SU-DHL-6 (cell line): ENCODE data around the gene DEDD2.

Experiments
- EZH2phosphoT487 ChIP-seq: fragments of 200-600 bp; sonication (generic), shearing (Covaris generic); conservative IDR thresholded peaks from 2 replicates; pipeline ENCODE4 v1.6.1; 2018; ENCODE audit warnings: mild to moderate bottlenecking, antibody characterized with exemption, low read length, moderate library complexity, mixed read lengths
- TF ChIP-seq, protein P1 (sequence below): fragments of 200-600 bp; sonication (generic); IDR thresholded peaks from one replicate; pipeline ENCODE4 v1.5.1; 2017; ENCODE audit warnings: antibody characterized with exemption, mild to moderate bottlenecking, low read length, moderate library complexity; ENCODE audit not compliant: insufficient read depth, poor library complexity, severe bottlenecking

DNA sequence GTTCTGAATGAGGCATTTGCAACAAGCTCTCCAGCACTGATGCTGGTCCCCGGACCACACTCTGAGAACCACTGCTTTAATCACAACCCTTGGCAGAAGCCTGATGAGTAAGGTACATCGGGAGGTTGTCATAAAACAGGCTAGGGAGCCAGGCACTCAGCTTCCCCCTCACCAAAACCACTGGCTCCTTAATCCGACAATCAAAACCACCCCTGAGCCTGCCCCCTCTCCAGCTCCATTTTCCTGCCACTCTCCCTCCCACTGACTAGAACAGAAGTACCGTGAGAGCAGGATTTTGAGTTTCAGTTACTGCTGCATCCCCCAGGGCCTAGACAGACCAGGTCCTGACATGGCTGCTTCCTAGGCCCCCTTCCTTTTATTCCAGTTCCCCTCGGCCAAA, 17.7 kb upstream of the DEDD2 start:
- TF ChIP-seq, protein P1, sequence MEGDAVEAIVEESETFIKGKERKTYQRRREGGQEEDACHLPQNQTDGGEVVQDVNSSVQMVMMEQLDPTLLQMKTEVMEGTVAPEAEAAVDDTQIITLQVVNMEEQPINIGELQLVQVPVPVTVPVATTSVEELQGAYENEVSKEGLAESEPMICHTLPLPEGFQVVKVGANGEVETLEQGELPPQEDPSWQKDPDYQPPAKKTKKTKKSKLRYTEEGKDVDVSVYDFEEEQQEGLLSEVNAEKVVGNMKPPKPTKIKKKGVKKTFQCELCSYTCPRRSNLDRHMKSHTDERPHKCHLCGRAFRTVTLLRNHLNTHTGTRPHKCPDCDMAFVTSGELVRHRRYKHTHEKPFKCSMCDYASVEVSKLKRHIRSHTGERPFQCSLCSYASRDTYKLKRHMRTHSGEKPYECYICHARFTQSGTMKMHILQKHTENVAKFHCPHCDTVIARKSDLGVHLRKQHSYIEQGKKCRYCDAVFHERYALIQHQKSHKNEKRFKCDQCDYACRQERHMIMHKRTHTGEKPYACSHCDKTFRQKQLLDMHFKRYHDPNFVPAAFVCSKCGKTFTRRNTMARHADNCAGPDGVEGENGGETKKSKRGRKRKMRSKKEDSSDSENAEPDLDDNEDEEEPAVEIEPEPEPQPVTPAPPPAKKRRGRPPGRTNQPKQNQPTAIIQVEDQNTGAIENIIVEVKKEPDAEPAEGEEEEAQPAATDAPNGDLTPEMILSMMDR = no peak
- TF ChIP-seq EZH2phosphoT487 = no peak
